ENCODE results near the gene LILRB2.
"Not testable (repeated sequence)": the region's sequence is repeated elsewhere in the genome, so short reads cannot be mapped to it uniquely, and the experiment has no call there.

LILRB2 gene

DNA sequence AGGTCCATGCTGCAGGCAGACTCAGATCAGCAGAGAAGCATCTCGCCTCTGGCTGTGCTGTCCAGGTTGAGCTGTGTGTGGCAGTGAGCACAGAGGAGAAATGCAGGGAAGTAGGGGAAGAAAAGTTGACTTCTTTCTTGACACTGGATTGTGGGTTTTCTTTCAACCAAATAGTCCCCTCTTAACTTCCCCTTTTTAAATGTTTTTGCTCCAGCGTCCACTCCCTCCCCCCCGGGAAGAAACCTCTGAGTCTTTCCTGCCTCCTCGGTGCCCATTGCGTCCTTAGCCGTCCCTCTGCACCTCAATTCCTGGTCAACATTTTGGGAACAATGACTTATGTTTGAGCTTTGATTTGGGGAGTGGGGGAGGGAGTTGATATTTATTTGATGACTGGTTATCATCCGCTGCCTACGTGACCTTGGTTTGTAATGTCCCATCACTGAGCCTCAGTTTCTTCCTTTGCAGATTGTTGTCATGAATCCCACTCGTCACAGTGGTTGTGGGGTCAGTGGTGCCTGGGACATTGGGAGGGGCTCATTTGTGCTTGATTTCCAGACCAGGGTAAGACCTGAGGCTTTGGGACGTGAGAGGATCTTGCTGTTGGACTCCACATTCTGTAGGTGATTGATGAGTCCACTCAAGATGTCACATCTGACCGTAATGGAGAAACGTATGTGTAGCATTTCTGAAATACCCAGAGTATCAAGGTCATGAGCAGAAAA, at the start of gene LILRB2:
LILRB2 (minus strand) TSS at position 104 of the 722 bp plus-strand sequence. CDS start 614 bp downstream, outside the sequence.
- TF ChIP-seq, protein P1, sequence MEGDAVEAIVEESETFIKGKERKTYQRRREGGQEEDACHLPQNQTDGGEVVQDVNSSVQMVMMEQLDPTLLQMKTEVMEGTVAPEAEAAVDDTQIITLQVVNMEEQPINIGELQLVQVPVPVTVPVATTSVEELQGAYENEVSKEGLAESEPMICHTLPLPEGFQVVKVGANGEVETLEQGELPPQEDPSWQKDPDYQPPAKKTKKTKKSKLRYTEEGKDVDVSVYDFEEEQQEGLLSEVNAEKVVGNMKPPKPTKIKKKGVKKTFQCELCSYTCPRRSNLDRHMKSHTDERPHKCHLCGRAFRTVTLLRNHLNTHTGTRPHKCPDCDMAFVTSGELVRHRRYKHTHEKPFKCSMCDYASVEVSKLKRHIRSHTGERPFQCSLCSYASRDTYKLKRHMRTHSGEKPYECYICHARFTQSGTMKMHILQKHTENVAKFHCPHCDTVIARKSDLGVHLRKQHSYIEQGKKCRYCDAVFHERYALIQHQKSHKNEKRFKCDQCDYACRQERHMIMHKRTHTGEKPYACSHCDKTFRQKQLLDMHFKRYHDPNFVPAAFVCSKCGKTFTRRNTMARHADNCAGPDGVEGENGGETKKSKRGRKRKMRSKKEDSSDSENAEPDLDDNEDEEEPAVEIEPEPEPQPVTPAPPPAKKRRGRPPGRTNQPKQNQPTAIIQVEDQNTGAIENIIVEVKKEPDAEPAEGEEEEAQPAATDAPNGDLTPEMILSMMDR (conservative IDR thresholded peaks at IDR 0.05): no peak
- no peak within 1 kb of the TSS for H3K27ac ChIP-seq

DNA sequence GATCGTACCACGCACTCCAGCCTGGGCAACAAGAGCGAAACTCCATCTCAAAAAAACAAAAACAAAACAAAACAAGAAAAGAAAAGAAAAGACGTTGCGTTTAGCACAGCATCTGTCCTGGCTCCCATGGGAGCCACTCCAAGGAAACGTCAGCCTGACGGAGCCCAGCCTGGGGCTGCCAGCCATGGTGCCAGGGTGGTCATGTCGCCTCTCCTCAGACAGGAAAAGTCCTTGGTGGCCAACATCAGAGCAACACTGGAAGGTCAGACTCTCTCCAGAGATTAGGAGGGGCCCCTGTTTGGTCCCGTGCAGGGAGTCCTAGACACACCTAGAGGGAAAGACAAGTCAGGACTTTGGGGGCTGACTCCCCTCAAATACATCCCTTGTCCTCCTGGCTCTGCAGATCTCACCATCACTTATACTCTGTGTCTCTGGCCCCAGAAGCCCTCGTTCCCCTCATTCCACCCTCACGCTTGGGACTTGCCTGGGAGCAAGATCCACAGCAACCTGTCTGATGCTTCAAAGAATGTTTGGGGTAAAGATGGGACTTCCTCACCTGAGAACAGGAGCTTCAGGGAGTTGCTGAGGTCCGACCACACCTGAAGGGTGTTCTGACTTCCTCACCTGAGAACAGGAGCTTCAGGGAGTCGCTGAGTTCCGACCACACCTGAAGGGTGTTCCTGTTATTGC, 48.7 kb upstream of the LILRB2 start:
- TF ChIP-seq, protein P1 (conservative IDR thresholded peaks at IDR 0.05): no peak
- H3K27ac ChIP-seq: no peak overlapping the region

DNA sequence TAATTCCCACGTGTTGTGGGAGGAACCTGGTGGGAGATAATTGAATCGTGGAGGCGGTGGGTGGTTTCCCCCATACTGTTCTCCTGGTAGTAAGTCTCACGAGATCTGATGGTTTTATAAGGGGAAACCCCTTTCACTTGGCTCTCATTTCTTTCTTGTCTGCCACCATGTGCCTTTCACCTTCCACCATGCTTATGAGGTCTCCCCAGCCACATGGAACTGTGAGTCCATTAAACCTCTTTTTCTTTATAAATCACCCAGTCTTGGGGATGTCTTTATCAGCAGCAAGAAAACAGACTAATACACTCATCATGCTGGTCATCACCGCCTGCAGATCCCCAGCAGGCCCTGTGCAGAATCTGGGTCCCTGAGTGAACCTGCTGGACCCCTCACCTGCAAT, 47.9 kb upstream of the LILRB2 start:
- not testable (repeated sequence) for H3K27ac ChIP-seq

DNA sequence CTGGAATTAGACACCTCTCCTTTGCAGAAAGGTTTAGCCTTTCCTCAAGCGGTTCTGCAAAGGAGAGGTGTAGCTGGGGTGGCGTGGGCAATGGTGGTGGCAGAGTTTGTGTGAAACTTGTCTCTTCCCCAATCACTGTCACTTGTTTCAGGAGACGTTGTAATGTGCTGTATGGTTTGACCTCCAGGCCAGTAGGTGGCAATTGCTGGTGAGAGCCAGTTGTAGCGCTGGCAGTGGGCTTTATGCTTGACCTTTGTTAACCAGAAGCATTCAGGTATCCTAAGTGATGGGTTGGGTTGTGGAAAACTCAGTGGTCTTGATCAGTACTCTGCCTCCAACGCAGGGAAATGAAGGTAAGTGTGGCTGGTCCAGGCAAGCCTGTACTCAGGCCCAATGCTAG, 44.7 kb upstream of the LILRB2 start:
- TF ChIP-seq, protein P1 (conservative IDR thresholded peaks at IDR 0.05): no peak
- H3K27ac ChIP-seq: no peak overlapping the region

DNA sequence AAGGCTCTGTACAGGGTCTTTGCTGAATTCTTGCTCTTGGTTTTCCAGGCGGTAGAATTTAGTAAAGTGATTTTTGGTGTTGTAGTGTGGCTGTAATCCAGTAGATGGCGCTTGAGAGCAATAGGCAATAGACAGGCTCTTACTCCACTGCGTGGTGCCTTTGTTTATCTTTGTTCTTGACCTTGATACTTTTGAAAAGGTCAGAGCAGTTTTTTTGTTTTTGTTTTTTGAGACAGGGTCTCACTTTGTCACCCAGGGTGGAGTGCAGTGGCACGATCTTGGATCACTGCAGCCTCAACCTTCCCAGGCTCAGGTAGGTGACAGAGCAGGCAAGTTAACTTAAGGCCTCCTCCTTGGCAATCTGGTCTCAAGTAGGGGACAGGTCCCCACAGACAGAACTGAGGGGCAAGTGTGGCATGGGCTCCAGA, 44.3 kb upstream of the LILRB2 start:
- no peak overlapping the region for H3K27ac ChIP-seq
- TF ChIP-seq, protein P1 (conservative IDR thresholded peaks at IDR 0.05): peak; percentile 97

DNA sequence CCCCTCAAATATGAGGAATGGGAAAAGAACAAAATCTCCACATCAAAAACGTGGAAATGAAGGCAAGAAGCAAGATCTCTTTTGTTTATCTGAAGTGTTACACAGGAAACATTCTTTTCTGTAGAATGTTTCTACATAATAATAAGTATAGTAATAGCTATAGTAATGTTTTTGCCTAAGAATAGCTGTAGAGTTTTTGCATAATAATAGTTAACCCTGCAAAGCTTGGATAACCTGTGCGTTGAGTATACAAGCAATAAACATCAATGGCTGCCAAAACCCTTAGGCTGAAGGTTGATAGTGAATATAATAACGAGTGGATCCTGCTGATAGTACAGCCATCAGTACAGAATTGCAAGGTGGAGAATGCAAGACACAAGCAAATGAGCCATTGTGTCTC, 43.2 kb upstream of the LILRB2 start:
- no peak overlapping the region for H3K27ac ChIP-seq
- TF ChIP-seq, protein P1 (conservative IDR thresholded peaks at IDR 0.05): no peak

DNA sequence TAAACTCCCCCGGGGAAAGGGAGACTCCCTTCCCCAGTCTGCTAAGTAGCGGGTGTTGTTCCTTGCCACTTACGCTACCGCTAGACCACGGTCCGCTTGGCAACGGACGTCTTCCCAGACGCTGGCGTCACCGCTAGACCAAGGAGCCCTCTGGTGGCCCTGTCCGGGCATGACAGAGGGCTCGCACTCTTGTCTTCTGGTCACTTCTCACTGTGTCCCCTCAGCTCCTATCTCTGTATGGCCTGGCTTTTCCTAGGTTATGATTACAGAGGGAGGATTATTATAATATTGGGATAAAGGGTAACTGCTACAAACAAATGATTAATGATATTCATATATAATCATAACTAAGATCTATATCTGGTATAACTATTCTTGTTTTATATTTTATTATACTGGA, 42.0 kb upstream of the LILRB2 start:
- TF ChIP-seq, protein P1 (conservative IDR thresholded peaks at IDR 0.05): peak; percentile 62
- H3K27ac ChIP-seq: not testable (repeated sequence)

DNA sequence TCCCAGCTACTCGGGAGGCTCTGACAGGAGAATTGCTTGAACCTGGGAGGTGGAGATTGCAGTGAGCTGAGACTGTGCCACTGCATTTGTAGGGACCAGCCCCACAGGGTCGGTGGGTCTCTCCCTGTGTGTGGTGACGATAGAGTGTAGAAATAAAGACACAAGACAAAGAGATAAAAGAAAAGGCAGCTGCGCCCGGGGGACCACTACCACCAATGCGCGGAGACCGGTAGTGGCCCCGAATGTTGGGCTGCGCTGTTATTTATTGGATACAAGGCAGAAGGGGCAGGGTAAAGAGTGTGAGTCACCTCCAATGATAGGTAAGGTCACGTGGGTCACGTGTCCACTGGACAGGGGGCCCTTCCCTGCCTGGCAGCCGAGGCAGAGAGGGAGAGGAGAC, 41.4 kb upstream of the LILRB2 start:
- not testable (repeated sequence) for H3K27ac ChIP-seq

All from VCaP (cell line).